GM12872 (cell line): ENCODE data around the gene STH.

Experiments used
- CTCF ChIP-seq: IDR thresholded peaks from 3 replicates; pipeline ENCODE4 v1.5.1; 2011; ENCODE audit warnings: low read depth, mild to moderate bottlenecking, low read length, moderate library complexity; ENCODE audit not compliant: insufficient read depth

The STH gene

GRCh38 chr17:46045639-46046038 lies 46.6 kb downstream of the STH start:
- no peak for TF ChIP-seq CTCF

GRCh38 chr17:46046957-46047356 lies 47.9 kb downstream of the STH start:
- TF ChIP-seq CTCF = no peak

- TF ChIP-seq CTCF = no peak
Measured at GRCh38 chr17:46047398-46047797, 48.3 kb downstream of the STH start.

- TF ChIP-seq CTCF = no peak
Measured at GRCh38 chr17:46047856-46048255, 48.8 kb downstream of the STH start.
